H9 (cell line): ENCODE measurements around the gene SPRR2D. TPM values are rescaled to one million over a fixed set of nuclear protein-coding genes. Genes with fewer than 3 reads are reported as not detected.

Source experiments
- DNase-seq: peaks from one replicate; pipeline ENCODE4 v3.0.0-alpha.2; 2017
- H2AFZ ChIP-seq: one replicate; pipeline ENCODE4 v1.6.1; 2013; ENCODE audit warnings: mild to moderate bottlenecking, low read length, control low read depth, moderate library complexity
- H2AK5ac ChIP-seq: 2 replicates; pipeline ENCODE4 v1.6.1; 2013; ENCODE audit warnings: low read length, control low read depth, mixed read lengths; ENCODE audit not compliant: insufficient read length
- H2BK120ac ChIP-seq: one replicate; pipeline ENCODE4 v1.6.1; 2013; ENCODE audit warnings: low read depth, mild to moderate bottlenecking, low read length, control low read depth, inconsistent platforms; ENCODE audit not compliant: poor library complexity, severe bottlenecking
- H2BK12ac ChIP-seq: 2 replicates; pipeline ENCODE4 v1.6.1; 2013; ENCODE audit warnings: low read length, control low read depth, mixed read lengths, low read depth; ENCODE audit not compliant: insufficient read length
- H2BK15ac ChIP-seq: 2 replicates; pipeline ENCODE4 v1.6.1; 2013; ENCODE audit warnings: low read depth, low read length, control low read depth
- H2BK20ac ChIP-seq: one replicate; pipeline ENCODE4 v1.6.1; 2013; ENCODE audit warnings: low read depth, mild to moderate bottlenecking, low read length, control low read depth, inconsistent platforms; ENCODE audit not compliant: poor library complexity, severe bottlenecking
- H2BK5ac ChIP-seq: 2 replicates; pipeline ENCODE4 v1.6.1; 2013; ENCODE audit warnings: low read length, control low read depth, mixed read lengths; ENCODE audit not compliant: insufficient read length
- H3K14ac ChIP-seq: 2 replicates; pipeline ENCODE4 v1.6.1; 2013; ENCODE audit warnings: low read length, control low read depth; ENCODE audit not compliant: insufficient read depth
- H3K18ac ChIP-seq: 2 replicates; pipeline ENCODE4 v1.6.1; 2013; ENCODE audit warnings: low read depth, mild to moderate bottlenecking, mixed read lengths, low read length, control low read depth; ENCODE audit not compliant: insufficient read length
- H3K23ac ChIP-seq: 2 replicates; pipeline ENCODE4 v1.6.1; 2013; ENCODE audit warnings: low read length, control low read depth, mixed read lengths, low read depth; ENCODE audit not compliant: insufficient read length
- H3K23me2 ChIP-seq: 2 replicates; pipeline ENCODE4 v1.6.1; 2013; ENCODE audit warnings: low read depth, mild to moderate bottlenecking, mixed read lengths, low read length, control low read depth; ENCODE audit not compliant: insufficient read length, poor library complexity, severe bottlenecking
- H3K27ac ChIP-seq: 2 replicates; pipeline ENCODE4 v1.5.1; 2013; ENCODE audit warnings: low read length, control low read depth, mixed read lengths, low read depth; ENCODE audit not compliant: insufficient read length
- H3K27me3 ChIP-seq: 2 replicates; pipeline ENCODE4 v1.6.1; 2013; ENCODE audit warnings: low read length, control low read depth, inconsistent platforms; ENCODE audit not compliant: insufficient read depth
- H3K4ac ChIP-seq: 2 replicates; pipeline ENCODE4 v1.6.1; 2013; ENCODE audit warnings: low read depth, mild to moderate bottlenecking, control low read depth, inconsistent platforms, low read length, moderate library complexity
- H3K4me1 ChIP-seq: 2 replicates; pipeline ENCODE4 v1.6.1; 2013; ENCODE audit warnings: low read length, control low read depth, inconsistent platforms; ENCODE audit not compliant: insufficient read depth
- H3K4me2 ChIP-seq: 2 replicates; pipeline ENCODE4 v1.6.1; 2013; ENCODE audit warnings: low read length, control low read depth, mixed read lengths; ENCODE audit not compliant: insufficient read length, insufficient read depth
- H3K56ac ChIP-seq: 2 replicates; pipeline ENCODE4 v1.6.1; 2013; ENCODE audit warnings: low read depth, mild to moderate bottlenecking, mixed read lengths, low read length, control low read depth; ENCODE audit not compliant: insufficient read length
- H3K79me1 ChIP-seq: 2 replicates; pipeline ENCODE4 v1.6.1; 2013; ENCODE audit warnings: low read depth, mild to moderate bottlenecking, moderate library complexity, low read length, control low read depth, inconsistent platforms; ENCODE audit not compliant: insufficient read depth, poor library complexity, severe bottlenecking
- H3K79me2 ChIP-seq: 2 replicates; pipeline ENCODE4 v1.6.1; 2013; ENCODE audit warnings: low read length, control low read depth, inconsistent platforms; ENCODE audit not compliant: insufficient read depth
- H3K9ac ChIP-seq: 2 replicates; pipeline ENCODE4 v1.6.1; 2013; ENCODE audit warnings: low read length, control low read depth, mixed read lengths; ENCODE audit not compliant: insufficient read length; ENCODE audit errors: extremely low read depth
- H3K9me3 ChIP-seq: one replicate; pipeline ENCODE4 v1.6.1; 2013; ENCODE audit warnings: low read depth, low read length, inconsistent platforms; ENCODE audit not compliant: control insufficient read depth
- H3T11ph ChIP-seq: one replicate; pipeline ENCODE4 v1.6.1; 2013; ENCODE audit warnings: mild to moderate bottlenecking, low read length, control low read depth, inconsistent platforms
- H4K20me1 ChIP-seq: one replicate; pipeline ENCODE4 v1.6.1; 2013; ENCODE audit not compliant: control insufficient read depth, insufficient read length, insufficient read depth
- H4K5ac ChIP-seq: 2 replicates; pipeline ENCODE4 v1.6.1; 2013; ENCODE audit warnings: low read depth, mild to moderate bottlenecking, mixed read lengths, low read length, control low read depth; ENCODE audit not compliant: insufficient read length
- H4K8ac ChIP-seq: replicated peaks from 2 replicates; pipeline ENCODE4 v1.6.1; 2013; ENCODE audit warnings: low read length, control low read depth, mixed read lengths, low read depth; ENCODE audit not compliant: insufficient read length
- H4K91ac ChIP-seq: 2 replicates; pipeline ENCODE4 v1.6.1; 2013; ENCODE audit warnings: low read depth, mild to moderate bottlenecking, moderate library complexity, mixed read lengths, low read length, control low read depth; ENCODE audit not compliant: insufficient read length
- H3K27ac Mint-ChIP-seq, 3 experiments: 2 replicates in 2 of 3; 3 replicates in 1 of 3; pipeline ENCODE4 v1.8.0; 2020 to 2021; ENCODE audit warnings: mixed read lengths in 3 of 3, mild to moderate bottlenecking in 1 of 3, moderate library complexity in 1 of 3
- H3K27me3 Mint-ChIP-seq: 2 replicates; pipeline ENCODE4 v1.8.0; 2021; ENCODE audit warnings: low read depth, mild to moderate bottlenecking, moderate library complexity, mixed read lengths
- H3K36me3 Mint-ChIP-seq, 3 experiments: 2 replicates in 2 of 3; 3 replicates in 1 of 3; pipeline ENCODE4 v1.8.0; 2020 to 2021; ENCODE audit warnings: low read depth in 3 of 3, mixed read lengths in 3 of 3; ENCODE audit not compliant: insufficient read depth in 1 of 3
- H3K4me1 Mint-ChIP-seq, 2 experiments: 2 replicates each; pipeline ENCODE4 v1.8.0; 2020; ENCODE audit warnings: mixed read lengths in 2 of 2
- H3K4me3 Mint-ChIP-seq, 2 experiments: 2 replicates in 1 of 2; 3 replicates in 1 of 2; pipeline ENCODE4 v1.8.0; 2020 to 2021; ENCODE audit warnings: mild to moderate bottlenecking in 2 of 2, mixed read lengths in 2 of 2, moderate library complexity in 1 of 2
- H3K9me3 Mint-ChIP-seq, 2 experiments: 2 replicates in 1 of 2; 3 replicates in 1 of 2; pipeline ENCODE4 v1.8.0; 2020; ENCODE audit warnings: mild to moderate bottlenecking in 2 of 2, mixed read lengths in 2 of 2, moderate library complexity in 1 of 2
- WGBS: extraction: QIAGEN DNeasy Blood & Tissue Kit; methylation state at CpG from one replicate; pipeline ENCODE4 v1.1.7; 2013; ENCODE audit warnings: missing lambda C conversion rate, low lambda C conversion rate, mixed read lengths; ENCODE audit not compliant: insufficient read length; ENCODE audit errors: extremely low coverage; 5-methylcytosine and 5-hydroxymethylcytosine counted together
- total RNA-seq: library from RNA; stranded (reverse); gene quantifications from 2 replicates; pipeline ENCODE4 v1.2.1, GENCODE V29; 2021
- TF ChIP-seq, protein P1 (sequence below): fragments of 200-600 bp; sonication (generic); conservative IDR thresholded peaks from 3 replicates; pipeline ENCODE4 v1.8.0; 2021; ENCODE audit warnings: antibody characterized with exemption, mild to moderate bottlenecking

Gene SPRR2D
- total RNA-seq, 1 experiment from 2014 or later: not detected

DNA sequence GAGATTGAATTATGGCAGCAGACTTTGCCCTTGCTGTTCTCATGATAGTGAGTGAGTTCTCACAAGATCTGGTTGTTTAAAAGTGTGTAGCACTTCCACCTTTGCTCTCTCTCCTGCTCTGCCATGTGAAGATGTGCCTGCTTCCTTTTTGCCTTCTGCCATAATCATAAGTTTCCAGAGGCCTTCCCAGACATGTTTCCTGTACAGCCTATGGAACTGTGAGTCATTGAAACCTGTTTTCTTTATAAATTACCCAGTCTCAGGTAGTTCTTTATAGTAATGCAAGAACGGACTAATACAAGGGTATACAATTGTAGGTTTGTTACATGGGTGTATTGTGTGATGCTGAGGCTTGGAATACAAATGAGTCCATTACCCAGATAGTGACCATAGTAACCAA is 5.7 kb downstream of the SPRR2D start:
- Mint-ChIP-seq H3K27me3 (no peaks in the 10 kb centered on the region), H3K4me1 (peaks cover 6 to 7% of the 10 kb centered on the region in 2 experiments), H3K9me3 (no peaks in the 10 kb centered on the region), H3K36me3 (no peaks in the 10 kb centered on the region), H3K27ac (no peak overlapping the region), H3K4me3 (no peak overlapping the region)
- H3K27ac ChIP-seq: no peak overlapping the region
- H2BK5ac ChIP-seq: no peak overlapping the region
- no peak overlapping the region for H4K5ac ChIP-seq
- H3K18ac ChIP-seq: no peak overlapping the region
- no peak overlapping the region for H2BK15ac ChIP-seq
- H3K27me3 ChIP-seq: no peaks in the 10 kb centered on the region
- WGBS: no CpG with 5 or more reads among the region's 1 CpG
- H3K23ac ChIP-seq: no peak overlapping the region
- no peak overlapping the region for H3K4ac ChIP-seq
- no peak overlapping the region for H2AK5ac ChIP-seq
- H3K9ac ChIP-seq: no peak overlapping the region
- no peak overlapping the region for H3T11ph ChIP-seq
- H4K91ac ChIP-seq: no peak overlapping the region
- no peak overlapping the region for H4K8ac ChIP-seq
- no peak overlapping the region for H3K14ac ChIP-seq
- no peak for DNase-seq
- TF ChIP-seq, protein P1, sequence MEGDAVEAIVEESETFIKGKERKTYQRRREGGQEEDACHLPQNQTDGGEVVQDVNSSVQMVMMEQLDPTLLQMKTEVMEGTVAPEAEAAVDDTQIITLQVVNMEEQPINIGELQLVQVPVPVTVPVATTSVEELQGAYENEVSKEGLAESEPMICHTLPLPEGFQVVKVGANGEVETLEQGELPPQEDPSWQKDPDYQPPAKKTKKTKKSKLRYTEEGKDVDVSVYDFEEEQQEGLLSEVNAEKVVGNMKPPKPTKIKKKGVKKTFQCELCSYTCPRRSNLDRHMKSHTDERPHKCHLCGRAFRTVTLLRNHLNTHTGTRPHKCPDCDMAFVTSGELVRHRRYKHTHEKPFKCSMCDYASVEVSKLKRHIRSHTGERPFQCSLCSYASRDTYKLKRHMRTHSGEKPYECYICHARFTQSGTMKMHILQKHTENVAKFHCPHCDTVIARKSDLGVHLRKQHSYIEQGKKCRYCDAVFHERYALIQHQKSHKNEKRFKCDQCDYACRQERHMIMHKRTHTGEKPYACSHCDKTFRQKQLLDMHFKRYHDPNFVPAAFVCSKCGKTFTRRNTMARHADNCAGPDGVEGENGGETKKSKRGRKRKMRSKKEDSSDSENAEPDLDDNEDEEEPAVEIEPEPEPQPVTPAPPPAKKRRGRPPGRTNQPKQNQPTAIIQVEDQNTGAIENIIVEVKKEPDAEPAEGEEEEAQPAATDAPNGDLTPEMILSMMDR: no peak
- H2BK20ac ChIP-seq: no peak overlapping the region
- no peaks in the 10 kb centered on the region for H4K20me1 ChIP-seq
- H3K23me2 ChIP-seq: no peaks in the 10 kb centered on the region
- H3K4me1 ChIP-seq: peaks cover 3% of the 10 kb centered on the region; the same call in 1 of the 2 replicates
- H2BK120ac ChIP-seq: no peak overlapping the region
- H3K79me2 ChIP-seq: no peaks in the 10 kb centered on the region
- no peaks in the 10 kb centered on the region for H3K79me1 ChIP-seq
- H3K4me2 ChIP-seq: no peak overlapping the region
- H3K9me3 ChIP-seq: no peaks in the 10 kb centered on the region
- H2AFZ ChIP-seq: no peak overlapping the region
- H3K56ac ChIP-seq: no peak overlapping the region
- no peak overlapping the region for H2BK12ac ChIP-seq
